Jurkat, Clone E6-1 (cell line): ENCODE data around the gene SPATA20.

ENCODE experiments used
- DNase-seq: peaks from one replicate; pipeline ENCODE4 v3.0.0-alpha.2; 2011; ENCODE audit warnings: low read depth, low spot score
- H3K4me3 ChIP-seq: 2 replicates; pipeline ENCODE4 v1.5.1; 2011; ENCODE audit warnings: mild to moderate bottlenecking, low read length, control low read depth, moderate library complexity

SPATA20 gene

GRCh38 chr17:50569592-50569991, 22.6 kb downstream of the SPATA20 start:
- no peak for DNase-seq
- H3K4me3 ChIP-seq: no peak overlapping the region

GRCh38 chr17:50570032-50570431, 23.1 kb downstream of the SPATA20 start:
- no peak for DNase-seq
- no peak overlapping the region for H3K4me3 ChIP-seq

- no peak overlapping the region for H3K4me3 ChIP-seq
- no peak for DNase-seq
Observed at GRCh38 chr17:50570528-50570927, 23.6 kb downstream of the SPATA20 start.

GRCh38 chr17:50571681-50572080, 24.7 kb downstream of the SPATA20 start:
- no peak overlapping the region for H3K4me3 ChIP-seq
- DNase-seq: no peak

- no peak overlapping the region for H3K4me3 ChIP-seq
Observed at GRCh38 chr17:50572541-50572940, 25.6 kb downstream of the SPATA20 start.

GRCh38 chr17:50573866-50574611, 27.1 kb downstream of the SPATA20 start:
- no peak overlapping the region for H3K4me3 ChIP-seq
- no peak for DNase-seq

More at GRCh38 chr17:50572541-50572940, 25.6 kb downstream of the SPATA20 start:
- DNase-seq: no peak

- no peak for DNase-seq
- no peak overlapping the region for H3K4me3 ChIP-seq
Observed at GRCh38 chr17:50575581-50576210, 28.7 kb downstream of the SPATA20 start.

GRCh38 chr17:50576864-50577263, 29.9 kb downstream of the SPATA20 start:
- H3K4me3 ChIP-seq: no peak overlapping the region
- DNase-seq: no peak

GRCh38 chr17:50577451-50577954, 30.5 kb downstream of the SPATA20 start:
- no peak for DNase-seq
- H3K4me3 ChIP-seq: no peak overlapping the region

- DNase-seq: no peak
- H3K4me3 ChIP-seq: no peak overlapping the region
Observed at GRCh38 chr17:50578173-50578572, 31.2 kb downstream of the SPATA20 start.

GRCh38 chr17:50579399-50579798, 32.4 kb downstream of the SPATA20 start:
- DNase-seq: no peak
- H3K4me3 ChIP-seq: no peak overlapping the region

- H3K4me3 ChIP-seq: no peak overlapping the region
- no peak for DNase-seq
Observed at GRCh38 chr17:50580646-50581045, 33.7 kb downstream of the SPATA20 start.

- H3K4me3 ChIP-seq: no peak overlapping the region
- DNase-seq: no peak
Observed at GRCh38 chr17:50581316-50581715, 34.3 kb downstream of the SPATA20 start.

- no peak overlapping the region for H3K4me3 ChIP-seq
- DNase-seq: no peak
Observed at GRCh38 chr17:50582741-50583140, 35.8 kb downstream of the SPATA20 start.

- no peak for DNase-seq
- H3K4me3 ChIP-seq: no peak overlapping the region
Observed at GRCh38 chr17:50583641-50584040, 36.7 kb downstream of the SPATA20 start.

- no peak for DNase-seq
- H3K4me3 ChIP-seq: no peak overlapping the region
Observed at GRCh38 chr17:50584116-50584515, 37.1 kb downstream of the SPATA20 start.

GRCh38 chr17:50584749-50585148, 37.8 kb downstream of the SPATA20 start:
- H3K4me3 ChIP-seq: no peak overlapping the region
- DNase-seq: no peak

- H3K4me3 ChIP-seq: no peak overlapping the region
- no peak for DNase-seq
Observed at GRCh38 chr17:50585346-50585745, 38.4 kb downstream of the SPATA20 start.

GRCh38 chr17:50585891-50586290, 38.9 kb downstream of the SPATA20 start:
- DNase-seq: no peak
- no peak overlapping the region for H3K4me3 ChIP-seq

- no peak overlapping the region for H3K4me3 ChIP-seq
- no peak for DNase-seq
Observed at GRCh38 chr17:50586421-50587247, 39.7 kb downstream of the SPATA20 start.
